ENCODE measurements around the gene PPIC. TPM values are rescaled to one million over a fixed set of nuclear protein-coding genes. Genes with fewer than 3 reads are reported as not detected.

Gene PPIC
- total RNA-seq, 1 experiment from 2014 or later: 10.8 TPM

GRCh38 chr5:123039673-123040072 lies 3.1 kb upstream of the PPIC start:
- Histone ChIP-seq H3K27ac (ENCODE audit: insufficient read length, low read depth, low read length) (no peak overlapping the region), H3K79me1 (ENCODE audit: insufficient read depth, low read depth, low read length, poor library complexity, severe bottlenecking) (no peaks in the 10 kb centered on the region), H3K4ac (ENCODE audit: low read depth, low read length) (no peak overlapping the region), H3K9ac (ENCODE audit: extremely low read depth, insufficient read length, low read length) (no peak overlapping the region), H2AFZ (ENCODE audit: low read length) (no peak overlapping the region), H2BK20ac (ENCODE audit: low read depth, low read length, poor library complexity, severe bottlenecking) (no peak overlapping the region), H3K23ac (ENCODE audit: insufficient read length, low read depth, low read length) (peak overlapping the region; percentile 28), H3K56ac (ENCODE audit: insufficient read length, low read depth, low read length) (no peak overlapping the region), H3K23me2 (ENCODE audit: insufficient read length, low read depth, low read length, poor library complexity, severe bottlenecking) (peaks cover 14% of the 10 kb centered on the region), H3K27me3 (ENCODE audit: insufficient read depth, low read length) (no peaks in the 10 kb centered on the region; the same call in 1 of the 2 replicates), H2BK12ac (ENCODE audit: insufficient read length, low read depth, low read length) (no peak overlapping the region), H4K20me1 (ENCODE audit: control insufficient read depth, insufficient read depth, insufficient read length) (no peaks in the 10 kb centered on the region), H3K79me2 (ENCODE audit: insufficient read depth, low read length) (no peaks in the 10 kb centered on the region), H3K9me3 (ENCODE audit: control insufficient read depth, low read depth, low read length) (no peaks in the 10 kb centered on the region), H4K8ac (replicated peaks; ENCODE audit: insufficient read length, low read depth, low read length) (no peak overlapping the region), H3K4me2 (ENCODE audit: insufficient read depth, insufficient read length, low read length) (no peak overlapping the region), H4K91ac (ENCODE audit: insufficient read length, low read depth, low read length) (no peak overlapping the region), H3K14ac (ENCODE audit: insufficient read depth, low read length) (no peak overlapping the region), H3K18ac (ENCODE audit: insufficient read length, low read depth, low read length) (no peak overlapping the region), H3K4me1 (ENCODE audit: insufficient read depth, low read length) (no peaks in the 10 kb centered on the region), H2AK5ac (ENCODE audit: insufficient read length, low read length) (no peak overlapping the region), H4K5ac (ENCODE audit: insufficient read length, low read depth, low read length) (no peak overlapping the region), H2BK120ac (ENCODE audit: low read depth, low read length, poor library complexity, severe bottlenecking) (no peak overlapping the region), H3T11ph (ENCODE audit: low read length) (no peak overlapping the region), H2BK5ac (ENCODE audit: insufficient read length, low read length) (no peak overlapping the region), H2BK15ac (ENCODE audit: low read depth, low read length) (no peak overlapping the region)
- Mint-ChIP-seq H3K27me3 (ENCODE audit: low read depth) (peaks cover 37% of the 10 kb centered on the region), H3K4me3 (no peak overlapping the region), H3K36me3 (ENCODE audit: insufficient read depth in 1 of 3, low read depth in 3 of 3) (no peaks in the 10 kb centered on the region), H3K9me3 (no peaks in the 10 kb centered on the region), H3K4me1 (peaks cover 13 to 15% of the 10 kb centered on the region in 2 experiments), H3K27ac (no peak overlapping the region)
- DNase-seq: no peak
- no peak for TF ChIP-seq CTCF (conservative IDR thresholded peaks at IDR 0.05)
